LHCN-M2 (cell line): ENCODE results near the gene TRIM63. TPM values are rescaled to one million over a fixed set of nuclear protein-coding genes. Genes with fewer than 3 reads are reported as not detected.

ENCODE experiments used
- DNase-seq: peaks from one replicate; pipeline ENCODE4 v3.0.0-alpha.2; 2012; ENCODE audit warnings: low read depth
- total RNA-seq: library from RNA; depleted of rRNA; stranded (reverse); fragments of >200 nt; gene quantifications from 2 replicates; pipeline ENCODE4 v1.2.3, GENCODE V29; 2014

The TRIM63 gene
- total RNA-seq, 1 experiment from 2014 or later, result not detected

DNA sequence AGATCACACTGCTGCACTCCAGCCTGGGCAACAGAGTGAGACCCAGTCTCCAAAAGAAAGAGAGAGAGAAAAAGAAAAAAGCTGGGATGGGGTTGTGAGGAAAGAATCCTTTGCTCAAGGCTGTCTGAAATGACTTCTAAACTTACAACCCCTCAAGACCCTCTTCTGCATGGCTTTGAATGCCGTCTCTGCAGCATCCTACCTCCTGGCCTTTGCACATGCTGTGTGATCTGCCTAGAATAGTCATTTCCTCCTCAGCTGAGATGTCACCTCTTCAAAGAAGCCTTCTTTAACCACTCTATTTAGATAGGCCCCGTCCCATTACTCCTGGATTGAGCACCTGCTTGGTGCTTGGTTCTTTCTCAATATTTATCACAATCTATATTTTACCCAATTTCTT is 17.4 kb upstream of the TRIM63 start:
- no peak for DNase-seq

DNA sequence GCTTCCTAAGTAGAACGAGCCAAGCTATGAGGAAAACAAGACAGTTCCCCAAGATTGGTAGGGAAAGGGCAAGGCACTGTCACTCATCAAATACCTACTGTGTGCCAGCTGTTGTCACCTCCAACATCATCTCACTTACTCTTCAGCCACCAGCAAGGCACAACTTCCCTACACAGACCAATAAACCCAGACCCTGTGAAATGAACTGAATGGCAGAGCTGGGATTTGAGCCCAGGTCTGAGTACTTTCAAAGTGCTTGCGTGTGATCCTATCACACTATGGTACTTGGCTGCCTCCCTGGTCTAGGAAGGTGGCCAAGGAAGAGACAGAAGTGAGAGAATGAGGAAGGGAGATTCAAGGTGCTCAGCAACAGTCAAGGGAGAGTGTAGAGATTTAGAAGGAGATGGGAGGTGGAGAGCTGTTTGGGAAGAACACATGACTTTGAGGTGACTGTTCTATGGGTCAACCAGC is 16.7 kb upstream of the TRIM63 start:
- DNase-seq, result no peak

DNA sequence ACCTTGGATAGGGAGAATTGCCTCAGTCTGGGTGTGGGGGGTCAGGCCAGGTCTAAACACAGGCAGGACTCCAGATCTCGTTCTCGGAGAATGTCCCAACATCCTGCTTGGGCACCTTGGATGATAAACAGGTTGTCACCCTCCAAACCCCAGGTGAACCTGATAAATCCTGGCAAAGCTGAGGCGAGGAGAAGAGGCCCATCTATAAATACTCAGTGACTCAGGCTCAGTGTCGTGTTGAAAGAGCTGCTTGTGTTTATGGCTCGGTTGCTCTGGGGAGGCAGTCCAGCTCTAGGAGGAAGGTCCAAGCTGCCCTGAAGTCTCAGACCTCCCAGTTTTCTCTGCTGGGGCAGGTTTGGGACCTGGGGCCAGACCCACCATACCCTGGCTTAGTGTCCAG is 15.8 kb upstream of the TRIM63 start:
- DNase-seq, result peak; percentile 11

DNA sequence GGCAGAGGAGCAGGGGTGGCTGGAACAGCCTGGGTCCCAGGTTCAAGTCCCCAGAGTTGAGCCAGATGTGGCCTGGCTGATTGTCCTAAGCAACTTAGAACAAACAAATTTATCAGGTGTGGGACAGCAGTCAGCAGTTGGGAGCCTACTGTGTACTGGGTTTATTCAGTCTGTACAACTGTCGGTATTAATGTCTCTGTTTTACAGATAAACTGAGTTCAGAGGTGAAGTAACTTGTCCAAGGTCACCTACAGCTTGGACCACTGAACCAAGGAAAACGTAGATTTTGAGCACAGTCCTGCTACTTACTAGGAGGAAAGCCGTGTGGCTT is 14.6 kb upstream of the TRIM63 start:
- DNase-seq, result no peak

DNA sequence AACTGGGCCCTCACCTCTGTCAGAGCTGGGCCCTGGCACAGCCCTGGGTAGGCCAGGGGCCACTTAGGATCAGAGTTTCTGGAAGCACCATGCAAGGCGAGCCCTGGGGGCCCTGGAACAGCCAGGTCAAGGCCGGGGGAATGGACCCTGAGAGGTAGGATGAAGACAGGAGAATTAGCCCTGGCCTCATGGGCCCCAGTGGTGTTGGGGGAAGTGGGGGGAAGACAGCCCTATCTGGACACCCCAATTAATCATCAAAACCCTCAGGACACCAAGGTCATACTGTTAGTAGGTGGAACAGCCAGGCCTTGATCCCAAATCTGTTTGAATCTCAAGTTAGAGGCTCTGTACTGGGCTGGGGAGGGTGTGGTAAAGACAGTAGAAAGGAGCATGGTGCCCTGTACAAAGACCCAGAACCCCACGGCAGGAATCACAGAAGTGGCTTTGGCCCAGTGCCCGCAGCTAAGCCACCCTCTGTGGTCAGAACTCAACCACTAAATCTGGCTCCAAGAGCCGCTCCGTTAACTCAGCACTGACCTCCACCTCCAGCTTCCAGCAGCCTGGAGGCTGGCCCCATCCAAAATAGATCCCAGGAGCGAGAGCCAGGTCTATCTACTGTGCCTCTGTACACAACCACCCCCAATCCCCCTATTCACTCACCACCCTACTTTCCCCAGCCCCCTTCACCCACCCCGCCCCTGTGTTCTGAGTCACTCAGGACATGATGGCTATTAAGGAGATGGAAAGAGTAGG is 14.0 kb upstream of the TRIM63 start:
- no peak for DNase-seq

DNA sequence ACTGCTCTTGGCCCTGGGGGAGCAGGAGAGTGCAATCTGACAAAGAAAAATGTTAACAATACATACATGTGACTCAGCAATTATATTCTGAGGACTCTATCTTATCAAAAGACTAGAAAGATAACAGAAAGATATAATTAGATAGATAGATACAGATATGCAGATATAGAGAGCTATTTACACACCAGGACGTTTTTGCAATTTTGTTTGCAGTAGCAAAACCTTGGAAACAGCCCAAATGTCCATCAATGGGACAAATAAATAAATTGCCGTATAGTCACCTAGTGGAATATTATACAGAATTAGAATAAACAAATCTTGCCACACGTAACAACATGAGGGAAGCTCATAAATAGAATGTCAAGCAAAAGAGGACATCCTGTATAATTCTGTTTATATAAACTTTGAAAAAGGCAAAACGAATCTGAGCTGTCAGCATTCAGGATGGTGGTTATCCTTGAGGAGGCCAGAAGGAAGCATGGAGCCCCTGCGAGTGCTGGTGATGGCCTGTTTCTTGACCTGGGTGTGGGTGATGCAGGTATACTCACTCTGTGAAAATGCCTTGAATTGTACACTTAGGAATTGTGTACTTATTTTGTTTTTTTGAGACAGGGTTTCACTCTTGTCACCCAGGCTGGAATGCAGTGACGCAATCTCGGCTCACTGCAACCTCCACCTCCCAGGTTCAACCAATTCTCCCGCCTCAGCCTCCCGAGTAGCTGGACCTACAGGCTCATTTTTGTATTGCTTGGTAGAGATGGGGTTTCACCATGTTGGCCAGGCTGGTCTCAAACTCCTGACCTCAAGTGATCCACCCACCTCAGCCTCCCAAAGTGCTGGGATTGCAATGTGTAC is 12.8 kb upstream of the TRIM63 start:
- DNase-seq, result no peak

DNA sequence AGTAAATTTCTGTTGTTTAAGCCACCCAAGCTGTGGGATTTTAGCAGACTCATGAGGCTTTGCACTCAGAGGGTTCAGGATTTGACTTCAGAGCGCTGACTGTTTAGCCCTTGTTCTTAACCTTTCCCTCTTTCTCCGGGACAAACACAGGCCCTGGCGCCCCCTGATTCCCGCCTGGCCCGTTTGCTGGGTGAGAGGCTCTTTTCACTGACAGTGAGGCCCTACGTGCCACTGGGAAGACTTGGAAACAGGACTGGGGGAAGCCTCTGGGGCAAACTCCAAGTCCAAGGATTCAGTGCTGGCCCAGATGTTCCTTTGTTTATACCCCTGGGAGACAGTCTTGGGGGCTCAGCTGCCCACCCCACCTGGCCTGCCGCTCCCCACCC is 11.7 kb upstream of the TRIM63 start:
- no peak for DNase-seq

DNA sequence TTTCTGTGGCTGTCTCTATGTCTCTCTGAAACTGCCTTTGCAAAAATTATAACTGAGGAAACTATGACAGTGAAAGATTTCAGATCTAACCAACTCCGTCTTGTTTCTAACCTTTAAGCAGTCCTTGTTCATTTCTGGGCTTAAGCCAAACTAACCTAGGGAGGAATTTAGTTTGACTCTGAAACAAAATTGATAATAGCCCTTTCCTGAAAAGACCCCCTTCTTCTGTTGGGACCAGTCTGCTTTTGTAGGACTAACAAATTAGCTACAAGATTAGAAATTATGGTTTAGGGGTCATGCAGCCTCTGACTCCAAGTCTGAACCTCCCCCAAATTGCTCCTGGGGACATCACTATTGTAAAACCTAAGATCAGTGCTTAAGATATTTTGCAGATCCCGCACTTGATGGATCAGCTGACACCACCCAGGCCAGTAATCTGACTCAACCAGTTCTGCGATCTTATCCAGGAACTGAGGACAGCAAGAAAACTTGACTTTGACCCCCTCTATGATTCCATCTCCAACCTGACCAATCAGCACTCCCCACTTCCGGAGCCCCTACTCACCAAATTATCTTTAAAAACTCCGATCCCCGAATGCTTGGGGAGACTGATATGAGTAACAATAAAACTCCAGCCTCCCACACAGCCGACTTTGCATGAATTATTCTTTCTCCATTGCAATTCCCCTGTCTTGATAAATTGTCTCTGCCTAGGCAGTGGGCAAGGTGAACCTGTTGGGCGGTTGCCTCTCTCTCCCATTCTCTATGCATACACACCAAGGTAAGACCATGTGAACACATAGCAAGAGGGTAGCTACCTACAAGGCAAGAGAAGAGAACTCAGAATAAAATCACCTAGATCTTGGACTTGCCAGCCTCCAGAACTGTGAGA is 11.1 kb upstream of the TRIM63 start:
- no peak for DNase-seq

DNA sequence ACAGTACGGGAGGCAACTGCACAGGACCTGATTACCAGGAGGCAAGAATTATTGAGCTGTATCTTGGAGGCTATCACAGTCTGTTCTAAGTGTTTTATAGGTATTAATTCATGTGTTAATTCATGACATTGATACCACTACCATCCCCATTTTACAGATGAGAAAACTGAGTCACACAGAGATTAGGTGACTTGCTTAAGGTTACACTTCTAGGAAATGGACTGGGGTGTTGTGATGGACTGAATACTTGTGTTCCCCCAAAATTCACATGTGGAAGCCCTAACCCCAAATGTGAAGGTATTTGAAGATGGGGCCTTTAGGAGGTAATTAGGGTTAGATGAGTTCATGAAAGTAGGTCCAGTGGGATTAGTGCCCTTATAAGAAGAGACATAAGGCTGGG is 10.1 kb upstream of the TRIM63 start:
- DNase-seq, result no peak

DNA sequence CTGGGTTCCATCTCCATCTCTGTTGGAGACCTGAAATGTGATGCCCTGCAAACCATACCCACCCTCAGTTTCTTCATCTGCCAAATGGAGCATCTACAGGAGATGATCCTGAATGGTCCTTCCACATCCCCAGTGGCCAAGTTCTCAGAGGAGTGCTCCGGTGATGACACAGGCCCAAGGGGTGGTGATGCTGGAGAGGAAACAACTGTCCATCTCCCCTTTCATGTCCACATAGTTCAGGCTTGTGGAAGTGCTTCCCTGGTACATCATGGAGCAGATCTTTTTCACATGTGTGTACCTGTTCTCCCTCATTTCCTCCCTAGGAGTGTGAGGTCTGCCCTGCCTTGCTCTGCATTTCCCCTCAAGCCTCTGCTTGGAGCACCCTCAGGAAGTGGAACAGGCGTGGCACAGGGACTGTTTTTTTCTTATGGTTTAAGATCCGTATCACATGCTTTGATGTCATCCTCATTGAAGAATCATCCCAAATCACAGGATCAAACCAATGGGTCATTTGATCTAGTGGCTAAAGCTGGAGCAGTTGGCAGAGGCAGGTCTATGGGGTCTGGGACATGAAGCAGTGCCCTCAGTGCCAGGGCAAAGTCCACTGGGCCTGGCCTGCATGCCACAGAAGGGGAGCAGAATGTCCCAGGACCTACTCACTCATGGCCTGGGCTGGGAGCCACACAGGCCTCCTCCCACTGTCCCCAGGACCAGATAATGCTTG is 8.2 kb upstream of the TRIM63 start:
- no peak for DNase-seq

DNA sequence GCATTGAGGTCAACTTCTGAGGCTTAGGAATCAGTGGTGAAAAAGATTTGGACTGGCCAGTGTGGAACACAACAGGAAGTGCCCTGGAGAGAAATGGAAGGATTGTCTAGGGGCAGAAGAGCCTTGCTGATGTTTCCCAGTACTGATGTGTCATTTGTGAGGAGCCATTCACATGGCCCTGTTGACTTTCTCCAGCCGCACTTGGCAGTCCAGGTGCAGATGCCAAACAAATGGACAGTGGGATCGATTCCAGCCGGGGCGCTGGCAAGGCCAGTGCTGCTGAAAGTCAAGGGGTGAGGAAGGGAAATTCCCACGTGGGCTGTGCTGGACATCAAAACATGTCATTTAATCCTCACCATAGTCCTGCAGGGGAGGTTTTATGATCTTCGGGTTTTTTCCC is 4.9 kb upstream of the TRIM63 start:
- DNase-seq, result peak; percentile 4

DNA sequence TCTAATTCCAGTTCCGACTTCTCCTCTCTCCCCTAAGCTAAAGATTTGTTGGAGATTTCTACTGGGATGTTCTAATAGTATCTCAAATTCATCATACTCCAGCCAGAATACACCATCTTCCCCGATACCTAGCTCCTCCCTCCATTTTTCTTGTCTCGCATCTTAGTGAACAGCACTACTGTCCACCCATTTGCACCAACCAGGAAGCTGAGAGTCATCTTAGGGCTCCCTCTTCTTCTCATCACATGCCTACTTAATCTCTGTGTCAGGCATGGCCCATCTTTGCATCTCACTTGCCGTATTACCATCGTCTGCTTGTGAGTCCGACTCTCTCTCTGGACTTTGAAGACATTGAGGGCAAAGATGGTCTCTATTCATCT is 3.5 kb upstream of the TRIM63 start:
- no peak for DNase-seq

DNA sequence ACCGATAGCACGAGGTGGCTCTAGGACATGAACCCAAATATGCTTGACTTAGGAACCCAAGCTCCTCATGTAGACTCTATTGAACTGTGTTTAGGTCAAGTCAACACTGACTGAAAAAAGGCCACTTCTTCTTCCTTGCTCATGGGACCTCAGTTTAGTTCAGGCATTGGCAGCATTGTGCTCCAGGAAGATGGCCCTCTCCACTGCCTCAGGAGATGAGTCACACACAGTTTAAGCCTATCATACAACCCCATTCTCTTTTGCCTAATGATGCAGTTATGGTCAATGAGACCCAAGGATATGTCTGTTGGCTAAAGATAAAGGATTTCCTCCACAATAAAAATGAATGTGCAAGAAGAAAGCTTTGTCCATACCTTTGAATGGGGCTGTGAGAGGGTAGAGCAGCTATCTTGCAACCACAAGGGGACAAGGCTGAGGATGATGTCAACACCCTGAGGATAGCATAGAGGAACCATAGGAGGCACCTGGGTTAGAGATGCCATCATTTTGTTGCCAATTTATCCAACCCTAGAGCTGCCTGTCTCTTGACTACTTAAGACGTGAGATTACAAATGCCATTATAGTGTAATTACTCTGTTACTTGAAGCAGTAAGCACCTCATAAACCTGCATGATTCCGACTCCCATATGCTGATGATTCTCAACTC is 3.0 kb upstream of the TRIM63 start:
- DNase-seq, result no peak

DNA sequence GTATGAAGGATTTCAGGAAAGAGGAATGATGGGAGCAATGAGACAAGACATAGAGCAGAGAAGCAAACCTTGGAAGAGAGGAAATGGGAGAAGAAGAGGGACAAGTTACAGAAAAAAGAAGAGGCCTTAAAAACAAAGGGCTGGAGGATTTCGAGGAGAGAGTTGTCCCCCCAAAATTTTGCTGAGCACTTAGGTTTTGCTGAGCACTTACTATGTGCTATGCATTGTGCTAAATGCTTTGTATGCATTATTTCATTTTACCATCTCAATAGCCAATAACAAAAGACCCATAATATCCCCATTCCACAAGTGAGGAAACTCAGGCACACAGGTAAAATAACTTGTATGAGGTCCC is 2.5 kb upstream of the TRIM63 start:
- DNase-seq, result no peak

DNA sequence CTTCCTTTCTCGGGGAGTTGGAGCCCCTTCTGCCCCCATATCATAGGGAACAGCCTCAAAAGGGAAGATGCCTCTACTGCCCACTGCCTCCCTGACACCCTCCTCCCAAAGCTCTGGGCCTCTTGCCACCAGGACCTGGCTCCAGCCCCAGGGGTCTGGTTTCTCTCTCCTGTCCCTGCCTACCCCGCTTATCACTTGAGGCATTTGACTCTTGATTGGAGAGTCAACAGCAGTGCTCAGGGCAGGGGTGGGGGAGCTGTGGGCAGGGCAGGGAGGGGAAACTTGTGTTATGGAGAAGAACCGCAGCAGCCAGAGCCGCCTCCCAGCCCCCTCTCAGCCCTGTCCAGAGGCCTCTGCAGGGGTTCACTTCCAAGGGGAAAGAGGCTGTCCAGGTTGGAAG is 573 bp downstream of the TRIM63 start:
- no peak for DNase-seq

DNA sequence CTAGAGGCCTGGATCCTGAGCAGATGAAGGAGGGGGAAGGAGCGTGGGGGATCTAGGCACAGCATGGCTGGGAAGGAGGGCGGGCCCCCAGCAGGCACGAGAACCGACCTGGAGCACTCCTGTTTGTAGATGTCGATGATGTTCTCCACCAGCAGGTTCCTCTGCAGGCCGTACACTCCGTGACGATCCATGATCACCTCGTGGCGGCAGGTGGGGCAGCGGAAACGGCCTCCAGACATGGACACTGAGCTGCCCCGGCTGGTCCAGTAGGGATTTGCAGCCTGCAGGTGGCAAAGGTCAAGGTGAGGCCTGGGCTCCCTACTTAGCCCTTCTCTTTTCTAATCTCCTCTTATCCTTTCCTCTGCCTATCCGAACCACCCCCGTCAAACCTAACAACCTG is 1.3 kb downstream of the TRIM63 start:
- DNase-seq, result no peak

DNA sequence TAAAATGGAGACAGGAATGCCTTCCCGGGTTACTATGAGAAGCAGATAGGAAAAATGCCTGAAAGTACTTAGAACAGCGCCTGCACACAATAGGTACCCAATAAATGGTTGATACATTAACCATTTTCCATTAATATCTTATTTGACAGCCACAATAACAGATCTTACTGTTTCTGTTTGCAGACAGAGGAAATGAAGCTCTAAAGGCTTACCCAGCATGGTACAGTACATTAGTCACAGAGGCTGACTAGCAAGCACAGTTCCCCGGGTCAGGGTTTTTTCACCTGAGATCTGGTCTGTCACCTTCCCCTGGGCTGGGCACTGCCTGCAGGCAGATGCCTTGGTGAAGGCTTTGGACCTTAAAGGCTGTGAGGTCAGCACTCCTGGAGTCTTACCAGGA is 2.9 kb downstream of the TRIM63 start:
- no peak for DNase-seq

DNA sequence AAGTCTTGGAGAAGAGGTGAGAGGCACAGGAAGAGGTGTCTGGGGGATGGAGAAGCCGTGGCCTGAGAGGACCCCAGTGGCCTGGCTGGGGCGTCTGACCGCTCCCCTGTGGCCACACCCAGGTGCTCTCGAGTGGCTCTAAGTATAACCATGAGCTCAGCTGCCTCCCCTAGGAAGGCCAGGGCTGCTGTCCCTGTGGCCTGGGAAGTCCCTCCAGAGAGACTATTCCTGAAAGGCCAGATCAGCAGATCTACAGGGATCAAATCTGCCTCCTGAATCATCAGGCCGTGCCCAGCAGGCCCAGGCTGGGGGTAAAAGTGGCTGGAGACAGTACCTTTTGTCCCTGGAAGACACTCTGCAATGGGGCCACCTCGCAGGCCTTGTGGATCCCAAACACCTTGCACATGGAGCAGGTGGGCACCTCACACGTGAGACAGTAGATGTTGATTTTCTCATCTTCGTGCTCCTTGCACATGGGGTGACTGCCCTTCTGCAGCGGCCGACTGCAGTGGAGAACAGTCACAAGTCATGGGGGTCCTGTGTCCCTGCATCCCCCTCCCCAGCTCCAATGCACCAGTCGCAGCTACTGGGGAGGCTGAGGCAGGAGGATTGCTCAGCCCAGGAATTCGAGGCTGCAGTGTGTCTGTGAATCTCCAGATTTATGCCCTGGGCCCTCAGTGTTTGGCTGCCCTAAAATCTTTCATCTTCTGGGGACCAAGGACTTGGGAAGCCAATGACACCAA is 6.4 kb downstream of the TRIM63 start:
- DNase-seq, result no peak

DNA sequence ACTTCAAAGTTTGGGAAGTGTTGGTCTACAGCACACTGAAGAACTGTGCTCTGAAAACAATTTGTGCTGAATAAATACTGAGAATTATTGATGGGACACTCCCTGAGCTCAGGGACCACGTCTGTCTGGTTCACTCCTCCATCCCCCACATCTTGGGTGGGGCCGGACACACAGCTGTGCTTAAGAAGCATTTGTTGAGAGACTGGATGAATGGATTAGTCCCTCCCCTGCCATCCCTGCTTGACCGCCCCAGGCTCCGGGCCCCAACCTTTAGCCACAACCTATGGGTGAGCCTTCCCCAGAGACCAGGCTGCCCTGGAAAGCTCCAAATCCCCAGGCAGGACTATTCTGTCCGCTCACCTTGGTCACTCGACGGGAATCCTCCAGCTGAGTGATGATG is 7.5 kb downstream of the TRIM63 start:
- no peak for DNase-seq

DNA sequence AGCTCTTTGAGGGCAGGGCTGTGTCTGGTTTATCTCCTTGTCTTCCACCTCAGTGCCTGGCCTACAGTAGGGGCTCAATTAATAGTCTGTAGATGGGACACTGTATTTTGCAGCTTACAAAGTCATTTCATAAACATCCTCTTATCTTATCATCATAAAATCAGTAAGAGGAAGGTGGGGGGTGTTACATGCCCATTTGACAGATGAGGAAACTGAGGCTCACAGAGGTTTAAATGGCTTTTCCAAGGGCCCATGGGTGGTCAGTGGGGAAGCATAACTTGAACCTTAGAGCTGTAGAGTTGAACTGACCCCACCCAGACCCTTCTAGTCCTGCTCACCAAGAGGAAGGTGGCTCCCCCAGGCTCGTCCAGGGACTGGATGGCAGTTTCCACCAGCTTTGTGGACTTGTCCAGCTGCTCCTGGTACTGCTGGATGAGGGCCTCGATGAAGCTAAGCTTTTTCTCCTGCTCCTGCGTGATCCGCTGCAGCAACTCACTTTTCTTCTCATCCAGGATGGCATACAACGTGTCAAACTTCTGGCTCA is 9.3 kb downstream of the TRIM63 start:
- DNase-seq, result no peak
